Renal pelvis (tissue), 3 donors: ENCODE measurements around the gene CCZ1. TPM values are rescaled to one million over a fixed set of nuclear protein-coding genes. Genes with fewer than 3 reads are reported as not detected.

Experiments
- polyA plus RNA-seq, 3 donors: library from polyadenylated mRNA; unstranded; fragments of 120-200 nt; gene quantifications; one replicate each; pipeline ENCODE4 v1.2.1, GENCODE V29; 2013; ENCODE audit not compliant: insufficient read length in 3 of 3

Gene CCZ1
- polyA plus RNA-seq, 3 donors = 80.1 to 86.2 (median 83.4) TPM

Other genes with a start within 250 kb of the CCZ1 start
- 10 to 100 TPM; 33.6 to 34.4 (median 34.3) TPM for gene RNF216, start 117.1 kb upstream of the CCZ1 start, polyA plus RNA-seq
- under 1 TPM; 0.29 to 0.70 (median 0.57) TPM for gene OCM, start 17.9 kb upstream of the CCZ1 start, polyA plus RNA-seq
- gene RSPH10B, start 72.0 kb downstream of the CCZ1 start, polyA plus RNA-seq = 1 to 10 TPM in 1 of 3 donors, under 1 TPM in 2; 0.43 to 2.0 (median 0.71) TPM
- gene PMS2, start 110.3 kb downstream of the CCZ1 start, polyA plus RNA-seq = 10 to 100 TPM; 19.2 to 27.5 (median 25.3) TPM
- 10 to 100 TPM; 26.3 to 30.5 (median 28.4) TPM for gene AIMP2, start 110.5 kb downstream of the CCZ1 start, polyA plus RNA-seq
- gene ANKRD61, start 132.6 kb downstream of the CCZ1 start, polyA plus RNA-seq = 1 to 10 TPM in 2 of 3 donors, under 1 TPM in 1; 0.61 to 2.8 (median 2.7) TPM
- 100 to 1,000 TPM in 2 of 3 donors, 10 to 100 TPM in 1; 99.4 to 108 (median 101) TPM for gene EIF2AK1, start 160.4 kb downstream of the CCZ1 start, polyA plus RNA-seq
- 10 to 100 TPM; 19.3 to 20.0 (median 19.8) TPM for gene USP42, start 206.2 kb downstream of the CCZ1 start, polyA plus RNA-seq